GM12892 (cell line): ENCODE measurements around the gene APOL4.

Source experiments
- POLR2A ChIP-seq: IDR thresholded peaks from 2 replicates; pipeline ENCODE4 v1.6.1; 2011; ENCODE audit warnings: low read depth, low read length, control low read depth
- POLR2AphosphoS5 ChIP-seq: IDR thresholded peaks from 2 replicates; pipeline ENCODE4 v1.6.1; 2011; ENCODE audit warnings: low read depth, low read length, control low read depth

DNA sequence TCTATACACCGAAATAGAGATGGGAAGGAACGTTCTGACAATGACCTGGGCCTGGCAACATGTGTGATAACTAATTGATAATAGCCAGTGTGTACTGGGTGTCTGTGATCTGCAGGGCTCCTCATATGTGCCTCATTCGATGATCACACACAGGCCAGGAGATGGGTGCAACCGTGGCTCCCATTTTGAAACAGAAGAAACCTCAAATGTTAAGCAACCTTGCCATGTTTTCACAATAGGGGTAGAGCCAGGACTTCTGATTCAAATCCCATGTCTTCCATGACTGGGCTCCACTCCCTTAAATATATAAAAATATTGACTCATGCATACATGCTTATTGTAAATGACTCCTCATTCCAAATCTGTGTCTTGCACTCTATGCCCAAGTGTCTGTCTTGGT is 52.2 kb downstream of the APOL4 start:
- TF ChIP-seq POLR2A (no peak), POLR2AphosphoS5 (no peak)
